Activated T-cell treated with anti-CD3 and anti-CD28 coated beads, Interleukin-2, amount 50 U/mL, for 72 hours (primary cell): ENCODE measurements around the gene PAGR1. TPM values are rescaled to one million over a fixed set of nuclear protein-coding genes. Genes with fewer than 3 reads are reported as not detected.
A peak's percentile ranks its signal among the peaks of the same experiment; 100 is the strongest.

Experiments
- ATAC-seq, 2 donors: fragments of 150-1000 bp; cut with Tn5 transposase; replicated peaks in 1 of 2; 2 replicates each; pipeline ENCODE4 v1.10.0; 2021; ENCODE audit warnings: moderate library complexity in 2 of 2, mild to moderate bottlenecking in 1 of 2
- DNase-seq, 2 donors: peaks; one replicate each; pipeline ENCODE4 v3.0.0; 2021 to 2022; ENCODE audit warnings: mixed read lengths in 1 of 2
- H3K27ac Mint-ChIP-seq: one replicate; pipeline ENCODE4 v1.8.0; 2022; ENCODE audit warnings: mild to moderate bottlenecking, moderate library complexity, mixed read lengths
- H3K27me3 Mint-ChIP-seq: one replicate; pipeline ENCODE4 v1.8.0; 2022; ENCODE audit warnings: low read depth, mixed read lengths
- H3K36me3 Mint-ChIP-seq, 2 donors: one replicate each; pipeline ENCODE4 v1.8.0; 2022; ENCODE audit warnings: mixed read lengths in 2 of 2, mild to moderate bottlenecking in 1 of 2; ENCODE audit not compliant: insufficient read depth in 2 of 2
- H3K4me1 Mint-ChIP-seq: one replicate; pipeline ENCODE4 v1.8.0; 2022; ENCODE audit warnings: low read depth, mixed read lengths
- H3K4me3 Mint-ChIP-seq, 2 donors: one replicate each; pipeline ENCODE4 v1.8.0; 2022; ENCODE audit warnings: mild to moderate bottlenecking in 2 of 2, mixed read lengths in 2 of 2, moderate library complexity in 2 of 2
- H3K9me3 Mint-ChIP-seq, 2 donors: one replicate each; pipeline ENCODE4 v1.8.0; 2022; ENCODE audit warnings: mixed read lengths in 2 of 2
- total RNA-seq, 2 donors: library from RNA; stranded (reverse); gene quantifications; one replicate each; pipeline ENCODE4 v1.2.3, GENCODE V29; 2022

The PAGR1 gene
- total RNA-seq, 2 donors from 2014 or later, result 14.8 to 17.8 TPM

- H3K27ac Mint-ChIP-seq, result no peak overlapping the region
- peaks cover 8 to 16% of the 10 kb centered on the region in 2 donors for H3K36me3 Mint-ChIP-seq
- H3K9me3 Mint-ChIP-seq, result no peaks in the 10 kb centered on the region
- DNase-seq (no peak), ATAC-seq (no peak)
- H3K27me3 Mint-ChIP-seq, result no peaks in the 10 kb centered on the region
- H3K4me3 Mint-ChIP-seq, result peak overlapping the region; percentile 86 to 95
- H3K4me1 Mint-ChIP-seq, result peaks cover 88% of the 10 kb centered on the region
These were observed 3.0 kb upstream of the PAGR1 start for GRCh38 chr16:29812754-29813643.

GRCh38 chr16:29813644-29814562, 2.0 kb upstream of the PAGR1 start:
- Mint-ChIP-seq H3K9me3 (no peaks in the 10 kb centered on the region), H3K4me3 (peak overlapping the region; percentile 10 to 20), H3K27ac (no peak overlapping the region), H3K4me1 (peaks cover 88% of the 10 kb centered on the region), H3K27me3 (no peaks in the 10 kb centered on the region), H3K36me3 (peaks cover 8 to 20% of the 10 kb centered on the region in 2 donors)
- DNase-seq, result peak in 1 of 2 donors; percentile 16
- ATAC-seq, result no peak

- Mint-ChIP-seq H3K9me3 (no peaks in the 10 kb centered on the region), H3K27me3 (no peaks in the 10 kb centered on the region), H3K4me3 (peak overlapping the region; percentile 91 to 99), H3K36me3 (peaks cover 10 to 25% of the 10 kb centered on the region in 2 donors), H3K4me1 (peaks cover 91% of the 10 kb centered on the region), H3K27ac (peak overlapping the region; percentile 36)
- ATAC-seq (no peak), DNase-seq (no peak)
These were observed 1.4 kb upstream of the PAGR1 start for GRCh38 chr16:29814592-29814991.

GRCh38 chr16:29815032-29815721, 775 bp upstream of the PAGR1 start:
- peaks cover 10 to 27% of the 10 kb centered on the region in 2 donors for H3K36me3 Mint-ChIP-seq
- H3K4me3 Mint-ChIP-seq, result peak overlapping the region; percentile 91 to 99
- no peaks in the 10 kb centered on the region for H3K27me3 Mint-ChIP-seq
- peak overlapping the region; percentile 91 for H3K27ac Mint-ChIP-seq
- H3K4me1 Mint-ChIP-seq, result peaks cover 91% of the 10 kb centered on the region
- DNase-seq (peak in 1 of 2 donors; percentile 41), ATAC-seq (no peak)
- H3K9me3 Mint-ChIP-seq, result no peaks in the 10 kb centered on the region

GRCh38 chr16:29816694-29817441, 916 bp downstream of the PAGR1 start:
- ATAC-seq, result peak; percentile 27 to 33
- peak overlapping the region; percentile 91 to 99 for H3K4me3 Mint-ChIP-seq
- no peaks in the 10 kb centered on the region for H3K27me3 Mint-ChIP-seq
- H3K27ac Mint-ChIP-seq, result peak overlapping the region; percentile 89
- peaks cover 77% of the 10 kb centered on the region for H3K4me1 Mint-ChIP-seq
- no peaks in the 10 kb centered on the region for H3K9me3 Mint-ChIP-seq
- H3K36me3 Mint-ChIP-seq, result peaks cover 15 to 27% of the 10 kb centered on the region in 2 donors
- peak; percentile 68 to 74 for DNase-seq

GRCh38 chr16:29818082-29818481, 2.1 kb downstream of the PAGR1 start:
- peak in 1 of 2 donors; percentile 15 for DNase-seq
- H3K4me3 Mint-ChIP-seq, result peak overlapping the region; percentile 83 to 87
- no peak for ATAC-seq
- H3K27ac Mint-ChIP-seq, result peak overlapping the region; percentile 50
- H3K27me3 Mint-ChIP-seq, result no peaks in the 10 kb centered on the region
- peaks cover 15 to 30% of the 10 kb centered on the region in 2 donors for H3K36me3 Mint-ChIP-seq
- no peaks in the 10 kb centered on the region for H3K9me3 Mint-ChIP-seq
- H3K4me1 Mint-ChIP-seq, result peaks cover 77% of the 10 kb centered on the region

GRCh38 chr16:29819506-29819905, 3.6 kb downstream of the PAGR1 start:
- Mint-ChIP-seq H3K4me1 (peaks cover 77% of the 10 kb centered on the region), H3K36me3 (peaks cover 15 to 30% of the 10 kb centered on the region in 2 donors)

GRCh38 chr16:29820271-29820701, 4.3 kb downstream of the PAGR1 start, which contains the start of gene MVP:
TSS of gene MVP (plus strand) at chr16:29820462. CDS start at chr16:29830550, 10,088 bp downstream.
- Mint-ChIP-seq H3K27me3 (no peaks in the 10 kb centered on the region), H3K36me3 (peaks cover 15 to 30% of the 10 kb centered on the region in 2 donors), H3K27ac (peak within 1 kb of the TSS; percentile 97), H3K9me3 (no peaks in the 10 kb centered on the region), H3K4me1 (peaks cover 77% of the 10 kb centered on the region), H3K4me3 (peak within 1 kb of the TSS; percentile 83 to 97)
- DNase-seq (peak; percentile 61 to 67), ATAC-seq (peak; percentile 15 to 18)

More at GRCh38 chr16:29819506-29819905, 3.6 kb downstream of the PAGR1 start:
- Mint-ChIP-seq H3K27ac (peak overlapping the region; percentile 66), H3K27me3 (no peaks in the 10 kb centered on the region), H3K4me3 (peak overlapping the region; percentile 83 to 97), H3K9me3 (no peaks in the 10 kb centered on the region)
- ATAC-seq, result no peak
- DNase-seq, result no peak

GRCh38 chr16:29820730-29821642, 5.0 kb downstream of the PAGR1 start:
- Mint-ChIP-seq H3K27ac (peak overlapping the region; percentile 97), H3K36me3 (peaks cover 15 to 30% of the 10 kb centered on the region in 2 donors), H3K4me1 (peaks cover 78% of the 10 kb centered on the region), H3K4me3 (peak overlapping the region; percentile 83 to 97), H3K9me3 (no peaks in the 10 kb centered on the region), H3K27me3 (no peaks in the 10 kb centered on the region)
- peak; percentile 46 to 59 for ATAC-seq
- peak; percentile 74 to 77 for DNase-seq

GRCh38 chr16:29821643-29822115, 5.7 kb downstream of the PAGR1 start:
- peaks cover 15 to 29% of the 10 kb centered on the region in 2 donors for H3K36me3 Mint-ChIP-seq
- peak overlapping the region; percentile 83 to 97 for H3K4me3 Mint-ChIP-seq
- H3K4me1 Mint-ChIP-seq, result peaks cover 84% of the 10 kb centered on the region
- no peak for DNase-seq
- no peaks in the 10 kb centered on the region for H3K9me3 Mint-ChIP-seq
- H3K27me3 Mint-ChIP-seq, result no peaks in the 10 kb centered on the region
- peak overlapping the region; percentile 97 for H3K27ac Mint-ChIP-seq
- ATAC-seq, result no peak

GRCh38 chr16:29824589-29825144, 8.7 kb downstream of the PAGR1 start:
- ATAC-seq, result no peak
- peak overlapping the region; percentile 72 to 75 for H3K4me3 Mint-ChIP-seq
- H3K36me3 Mint-ChIP-seq, result peaks cover 7 to 11% of the 10 kb centered on the region in 2 donors
- H3K4me1 Mint-ChIP-seq, result peaks cover 69% of the 10 kb centered on the region
- no peaks in the 10 kb centered on the region for H3K27me3 Mint-ChIP-seq
- DNase-seq, result no peak
- H3K27ac Mint-ChIP-seq, result peak overlapping the region; percentile 94
- no peaks in the 10 kb centered on the region for H3K9me3 Mint-ChIP-seq
